ENCODE data around the gene UNC80.

The UNC80 gene

DNA sequence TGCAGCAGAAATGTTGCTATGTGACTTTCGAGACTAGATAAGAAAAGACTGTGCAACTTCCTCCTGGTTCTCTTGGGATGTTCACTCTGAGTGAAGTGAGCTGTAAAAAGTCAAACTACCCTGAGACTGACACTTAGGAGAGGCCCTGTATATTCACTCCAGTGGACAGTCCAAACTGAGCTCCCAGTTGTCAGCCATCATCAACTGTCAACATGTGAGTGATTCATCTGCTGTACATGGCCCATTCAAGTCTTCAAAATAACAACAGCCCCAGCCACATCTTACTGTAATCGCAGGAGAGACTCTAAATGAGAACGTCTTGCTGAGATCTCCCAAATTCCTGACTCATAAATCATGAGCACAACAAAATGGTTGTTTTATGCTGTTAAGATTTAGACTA lies 8.5 kb upstream of the UNC80 start:
- no peaks in the 10 kb centered on the region for H3K9me3 ChIP-seq (ENCODE audit: severe bottlenecking)
- H3K4me1 ChIP-seq (ENCODE audit: insufficient read depth, poor library complexity, severe bottlenecking), result no peaks in the 10 kb centered on the region
- no peaks in the 10 kb centered on the region for H3K36me3 ChIP-seq (ENCODE audit: low read depth)
- no peaks in the 10 kb centered on the region for H3K27me3 ChIP-seq (ENCODE audit: insufficient read depth, poor library complexity, severe bottlenecking)
- H3K27ac ChIP-seq (ENCODE audit: poor library complexity, severe bottlenecking), result no peak overlapping the region
- DNase-seq (ENCODE audit: low spot score) (no peak), ATAC-seq (ENCODE audit: low read depth) (no peak)
- TF ChIP-seq, protein P1, sequence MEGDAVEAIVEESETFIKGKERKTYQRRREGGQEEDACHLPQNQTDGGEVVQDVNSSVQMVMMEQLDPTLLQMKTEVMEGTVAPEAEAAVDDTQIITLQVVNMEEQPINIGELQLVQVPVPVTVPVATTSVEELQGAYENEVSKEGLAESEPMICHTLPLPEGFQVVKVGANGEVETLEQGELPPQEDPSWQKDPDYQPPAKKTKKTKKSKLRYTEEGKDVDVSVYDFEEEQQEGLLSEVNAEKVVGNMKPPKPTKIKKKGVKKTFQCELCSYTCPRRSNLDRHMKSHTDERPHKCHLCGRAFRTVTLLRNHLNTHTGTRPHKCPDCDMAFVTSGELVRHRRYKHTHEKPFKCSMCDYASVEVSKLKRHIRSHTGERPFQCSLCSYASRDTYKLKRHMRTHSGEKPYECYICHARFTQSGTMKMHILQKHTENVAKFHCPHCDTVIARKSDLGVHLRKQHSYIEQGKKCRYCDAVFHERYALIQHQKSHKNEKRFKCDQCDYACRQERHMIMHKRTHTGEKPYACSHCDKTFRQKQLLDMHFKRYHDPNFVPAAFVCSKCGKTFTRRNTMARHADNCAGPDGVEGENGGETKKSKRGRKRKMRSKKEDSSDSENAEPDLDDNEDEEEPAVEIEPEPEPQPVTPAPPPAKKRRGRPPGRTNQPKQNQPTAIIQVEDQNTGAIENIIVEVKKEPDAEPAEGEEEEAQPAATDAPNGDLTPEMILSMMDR (IDR thresholded peaks at IDR 0.05; ENCODE audit: poor library complexity, severe bottlenecking), result no peak
- no peak overlapping the region for H3K4me3 ChIP-seq (ENCODE audit: severe bottlenecking)

DNA sequence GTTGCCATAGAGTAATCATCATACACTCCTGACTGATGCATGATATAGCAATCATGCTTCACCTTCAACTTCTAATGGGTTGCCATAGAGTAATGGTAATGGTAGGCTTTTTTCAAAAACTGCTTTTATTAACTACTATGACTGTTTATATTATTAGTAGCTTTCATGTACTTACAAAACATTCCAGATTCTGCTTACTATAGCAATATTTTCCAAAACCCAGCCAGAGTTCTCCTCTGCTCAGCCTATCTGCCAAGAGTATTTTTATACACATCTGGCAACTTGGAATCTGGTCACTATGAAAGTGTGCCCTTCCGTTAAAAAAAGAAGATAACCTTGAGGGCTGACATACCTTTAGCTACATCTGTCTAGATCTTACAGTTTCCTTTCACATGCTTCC lies 5.0 kb upstream of the UNC80 start:
- no peak overlapping the region for H3K27ac ChIP-seq (ENCODE audit: poor library complexity, severe bottlenecking)
- no peaks in the 10 kb centered on the region for H3K27me3 ChIP-seq (ENCODE audit: insufficient read depth, poor library complexity, severe bottlenecking)
- no peaks in the 10 kb centered on the region for H3K4me1 ChIP-seq (ENCODE audit: insufficient read depth, poor library complexity, severe bottlenecking)
- H3K36me3 ChIP-seq (ENCODE audit: low read depth), result no peaks in the 10 kb centered on the region
- TF ChIP-seq, protein P1 (IDR thresholded peaks at IDR 0.05; ENCODE audit: poor library complexity, severe bottlenecking), result no peak
- H3K9me3 ChIP-seq (ENCODE audit: severe bottlenecking), result no peaks in the 10 kb centered on the region
- H3K4me3 ChIP-seq (ENCODE audit: severe bottlenecking), result no peak overlapping the region
- DNase-seq (ENCODE audit: low spot score), result no peak
- ATAC-seq (ENCODE audit: low read depth), result no peak

DNA sequence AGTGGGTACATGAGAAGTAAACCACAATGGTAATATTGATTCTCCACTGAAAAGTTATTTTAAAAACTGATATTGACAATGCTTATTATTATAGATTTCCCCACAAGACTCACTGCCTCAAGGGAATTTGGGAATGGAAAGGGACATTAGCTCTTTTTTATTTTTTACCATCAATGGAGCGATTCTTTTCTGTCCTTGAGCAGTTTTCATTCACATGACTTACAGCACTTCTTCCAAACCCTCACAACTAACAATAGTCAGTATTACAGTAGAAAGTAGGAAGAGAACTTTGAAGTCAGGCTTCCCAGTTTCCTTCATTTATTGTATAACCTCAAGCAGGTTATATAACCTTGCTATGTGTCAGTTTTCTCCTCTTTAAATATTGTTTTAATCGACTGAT lies 4.3 kb upstream of the UNC80 start:
- Histone ChIP-seq H3K36me3 (ENCODE audit: low read depth) (no peaks in the 10 kb centered on the region), H3K27me3 (ENCODE audit: insufficient read depth, poor library complexity, severe bottlenecking) (no peaks in the 10 kb centered on the region), H3K9me3 (ENCODE audit: severe bottlenecking) (no peaks in the 10 kb centered on the region), H3K27ac (ENCODE audit: poor library complexity, severe bottlenecking) (no peak overlapping the region), H3K4me3 (ENCODE audit: severe bottlenecking) (no peak overlapping the region), H3K4me1 (ENCODE audit: insufficient read depth, poor library complexity, severe bottlenecking) (no peaks in the 10 kb centered on the region)
- TF ChIP-seq, protein P1 (IDR thresholded peaks at IDR 0.05; ENCODE audit: poor library complexity, severe bottlenecking), result no peak
- no peak for ATAC-seq (ENCODE audit: low read depth)
- no peak for DNase-seq (ENCODE audit: low spot score)

DNA sequence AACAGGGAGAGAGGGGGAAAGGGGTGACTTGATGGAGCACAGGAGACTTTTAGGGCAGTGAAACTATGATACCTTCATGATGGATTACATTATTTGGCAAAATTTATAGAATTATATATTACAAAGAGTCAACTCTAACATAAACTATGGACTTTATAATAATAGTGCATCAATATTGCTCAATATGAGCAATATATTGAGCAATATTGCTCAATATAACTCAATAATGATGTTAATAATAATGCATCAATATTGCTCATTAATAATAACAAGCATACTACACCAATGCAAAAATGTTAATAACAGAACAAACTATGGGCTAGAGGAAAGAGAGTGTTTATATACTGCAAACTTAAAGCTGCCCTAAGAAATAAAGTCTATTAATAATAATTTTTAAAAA lies 3.1 kb upstream of the UNC80 start:
- Histone ChIP-seq H3K4me1 (ENCODE audit: insufficient read depth, poor library complexity, severe bottlenecking) (no peaks in the 10 kb centered on the region), H3K9me3 (ENCODE audit: severe bottlenecking) (no peaks in the 10 kb centered on the region), H3K27me3 (ENCODE audit: insufficient read depth, poor library complexity, severe bottlenecking) (peaks cover 10% of the 10 kb centered on the region), H3K36me3 (ENCODE audit: low read depth) (no peaks in the 10 kb centered on the region), H3K4me3 (ENCODE audit: severe bottlenecking) (no peak overlapping the region), H3K27ac (ENCODE audit: poor library complexity, severe bottlenecking) (no peak overlapping the region)
- ATAC-seq (ENCODE audit: low read depth) (no peak), DNase-seq (ENCODE audit: low spot score) (no peak)
- TF ChIP-seq, protein P1 (IDR thresholded peaks at IDR 0.05; ENCODE audit: poor library complexity, severe bottlenecking), result no peak

DNA sequence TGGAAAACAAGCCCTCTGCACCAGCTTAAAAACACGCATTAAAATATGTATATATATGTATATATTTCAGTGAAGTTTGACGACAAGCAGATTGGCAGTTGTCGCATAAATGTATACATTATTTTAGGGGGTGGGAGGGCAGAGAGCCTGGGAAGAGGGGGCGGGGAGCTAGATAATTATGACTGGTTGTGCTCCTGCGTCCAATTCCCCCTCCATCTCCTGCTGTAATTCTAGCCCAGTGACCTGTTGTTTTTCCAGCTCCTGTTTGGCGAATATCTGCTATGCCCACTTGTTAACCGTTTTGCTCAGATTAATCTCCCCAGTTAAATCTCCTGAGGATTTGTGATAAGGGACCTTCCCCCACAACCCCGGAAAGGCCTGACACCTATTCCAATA lies 656 bp downstream of the UNC80 start:
- DNase-seq (ENCODE audit: low spot score) (no peak), ATAC-seq (ENCODE audit: low read depth) (no peak)
- peaks cover 16% of the 10 kb centered on the region for H3K27me3 ChIP-seq (ENCODE audit: insufficient read depth, poor library complexity, severe bottlenecking)
- H3K4me1 ChIP-seq (ENCODE audit: insufficient read depth, poor library complexity, severe bottlenecking), result no peaks in the 10 kb centered on the region
- H3K4me3 ChIP-seq (ENCODE audit: severe bottlenecking), result no peak overlapping the region
- TF ChIP-seq, protein P1 (IDR thresholded peaks at IDR 0.05; ENCODE audit: poor library complexity, severe bottlenecking), result no peak
- no peaks in the 10 kb centered on the region for H3K36me3 ChIP-seq (ENCODE audit: low read depth)
- H3K9me3 ChIP-seq (ENCODE audit: severe bottlenecking), result no peaks in the 10 kb centered on the region
- no peak overlapping the region for H3K27ac ChIP-seq (ENCODE audit: poor library complexity, severe bottlenecking)
